ENCODE data around the gene MSS51. TPM values are rescaled to one million over a fixed set of nuclear protein-coding genes. Genes with fewer than 3 reads are reported as not detected.

MSS51 gene
- total RNA-seq = 1 to 10 TPM in 1 of 2 experiments, under 1 TPM in 1; 0.94 to 1.4 TPM

GRCh38 chr10:73433538-73433867, at the start of gene MSS51:
Gene MSS51, minus strand, starts transcription at chr10:73433561. Its CDS starts 5,277 bp downstream, at chr10:73428284.
- Mint-ChIP-seq H3K9me3 (no peaks in the 10 kb centered on the region), H3K27ac (no peak within 1 kb of the TSS), H3K27me3 (no peaks in the 10 kb centered on the region), H3K4me3 (no peak within 1 kb of the TSS), H3K4me1 (peaks cover 7% of the 10 kb centered on the region), H3K36me3 (peaks cover 5% of the 10 kb centered on the region)
- DNase-seq = no peak

GRCh38 chr10:73480158-73480557, 46.8 kb upstream of the MSS51 start:
- Mint-ChIP-seq H3K4me3 (no peak overlapping the region), H3K4me1 (peaks cover 22% of the 10 kb centered on the region), H3K27ac (no peak overlapping the region), H3K27me3 (no peaks in the 10 kb centered on the region), H3K9me3 (no peaks in the 10 kb centered on the region), H3K36me3 (peaks cover 15% of the 10 kb centered on the region)
- no peak for DNase-seq

GRCh38 chr10:73478636-73479035, 45.3 kb upstream of the MSS51 start:
- Mint-ChIP-seq H3K9me3 (no peaks in the 10 kb centered on the region), H3K4me3 (no peak overlapping the region), H3K36me3 (peaks cover 17% of the 10 kb centered on the region), H3K27ac (no peak overlapping the region), H3K4me1 (peaks cover 22% of the 10 kb centered on the region), H3K27me3 (no peaks in the 10 kb centered on the region)
- DNase-seq = no peak

- Mint-ChIP-seq H3K27ac (no peak overlapping the region), H3K4me1 (peaks cover 1% of the 10 kb centered on the region), H3K27me3 (no peaks in the 10 kb centered on the region), H3K9me3 (no peaks in the 10 kb centered on the region), H3K36me3 (peaks cover 10% of the 10 kb centered on the region), H3K4me3 (no peak overlapping the region)
- no peak for DNase-seq
These were observed 37.9 kb upstream of the MSS51 start for GRCh38 chr10:73471226-73471625.

- no peaks in the 10 kb centered on the region for H3K9me3 Mint-ChIP-seq
- H3K36me3 Mint-ChIP-seq = peaks cover 9% of the 10 kb centered on the region
- no peak overlapping the region for H3K4me3 Mint-ChIP-seq
- H3K4me1 Mint-ChIP-seq = peaks cover 1% of the 10 kb centered on the region
- no peaks in the 10 kb centered on the region for H3K27me3 Mint-ChIP-seq
- no peak for DNase-seq
- no peak overlapping the region for H3K27ac Mint-ChIP-seq
These were observed 36.2 kb upstream of the MSS51 start for GRCh38 chr10:73469579-73469978.

GRCh38 chr10:73467206-73467605, 33.8 kb upstream of the MSS51 start:
- H3K4me1 Mint-ChIP-seq = peaks cover 1% of the 10 kb centered on the region

GRCh38 chr10:73465978-73466726, 32.8 kb upstream of the MSS51 start:
- DNase-seq = no peak
- Mint-ChIP-seq H3K36me3 (peaks cover 12% of the 10 kb centered on the region), H3K4me3 (no peak overlapping the region), H3K4me1 (no peaks in the 10 kb centered on the region), H3K27ac (no peak overlapping the region), H3K27me3 (no peaks in the 10 kb centered on the region), H3K9me3 (no peaks in the 10 kb centered on the region)

More at GRCh38 chr10:73467206-73467605, 33.8 kb upstream of the MSS51 start:
- Mint-ChIP-seq H3K27me3 (no peaks in the 10 kb centered on the region), H3K36me3 (peaks cover 10% of the 10 kb centered on the region), H3K9me3 (no peaks in the 10 kb centered on the region), H3K4me3 (no peak overlapping the region), H3K27ac (no peak overlapping the region)
- DNase-seq = no peak

GRCh38 chr10:73460897-73461296, 27.5 kb upstream of the MSS51 start:
- H3K4me1 Mint-ChIP-seq = no peaks in the 10 kb centered on the region
- no peak overlapping the region for H3K27ac Mint-ChIP-seq
- H3K36me3 Mint-ChIP-seq = peaks cover 3% of the 10 kb centered on the region
- no peaks in the 10 kb centered on the region for H3K27me3 Mint-ChIP-seq
- H3K9me3 Mint-ChIP-seq = no peaks in the 10 kb centered on the region
- H3K4me3 Mint-ChIP-seq = no peak overlapping the region
- no peak for DNase-seq

GRCh38 chr10:73459683-73460314, 26.4 kb upstream of the MSS51 start:
- Mint-ChIP-seq H3K36me3 (peaks cover 5% of the 10 kb centered on the region), H3K27me3 (no peaks in the 10 kb centered on the region), H3K27ac (no peak overlapping the region), H3K9me3 (no peaks in the 10 kb centered on the region), H3K4me3 (no peak overlapping the region), H3K4me1 (no peaks in the 10 kb centered on the region)
- no peak for DNase-seq

GRCh38 chr10:73456187-73456890, 23.0 kb upstream of the MSS51 start:
- Mint-ChIP-seq H3K36me3 (peaks cover 1% of the 10 kb centered on the region), H3K9me3 (no peaks in the 10 kb centered on the region), H3K27me3 (no peaks in the 10 kb centered on the region), H3K4me3 (no peak overlapping the region), H3K4me1 (no peaks in the 10 kb centered on the region), H3K27ac (no peak overlapping the region)
- DNase-seq = no peak

- Mint-ChIP-seq H3K4me1 (no peaks in the 10 kb centered on the region), H3K9me3 (no peaks in the 10 kb centered on the region), H3K4me3 (no peak overlapping the region), H3K27ac (no peak overlapping the region), H3K36me3 (no peaks in the 10 kb centered on the region), H3K27me3 (no peaks in the 10 kb centered on the region)
- DNase-seq = no peak
These were observed 15.8 kb upstream of the MSS51 start for GRCh38 chr10:73449113-73449512.

GRCh38 chr10:73448384-73448783, 15.0 kb upstream of the MSS51 start:
- H3K27me3 Mint-ChIP-seq = no peaks in the 10 kb centered on the region
- H3K36me3 Mint-ChIP-seq = no peaks in the 10 kb centered on the region
- H3K4me1 Mint-ChIP-seq = no peaks in the 10 kb centered on the region
- H3K9me3 Mint-ChIP-seq = no peaks in the 10 kb centered on the region
- no peak overlapping the region for H3K4me3 Mint-ChIP-seq
- no peak overlapping the region for H3K27ac Mint-ChIP-seq
- DNase-seq = no peak

GRCh38 chr10:73446926-73447325, 13.6 kb upstream of the MSS51 start:
- Mint-ChIP-seq H3K27me3 (no peaks in the 10 kb centered on the region), H3K36me3 (no peaks in the 10 kb centered on the region), H3K9me3 (no peaks in the 10 kb centered on the region), H3K4me3 (no peak overlapping the region), H3K4me1 (no peaks in the 10 kb centered on the region), H3K27ac (no peak overlapping the region)
- no peak for DNase-seq

- H3K9me3 Mint-ChIP-seq = no peaks in the 10 kb centered on the region
- no peaks in the 10 kb centered on the region for H3K27me3 Mint-ChIP-seq
- H3K4me3 Mint-ChIP-seq = no peak overlapping the region
- peaks cover 5% of the 10 kb centered on the region for H3K4me1 Mint-ChIP-seq
- no peaks in the 10 kb centered on the region for H3K36me3 Mint-ChIP-seq
- no peak for DNase-seq
- no peak overlapping the region for H3K27ac Mint-ChIP-seq
These were observed 11.1 kb upstream of the MSS51 start for GRCh38 chr10:73444457-73444856.

- Mint-ChIP-seq H3K27ac (peak overlapping the region; percentile 22), H3K36me3 (peaks cover 3% of the 10 kb centered on the region), H3K27me3 (no peaks in the 10 kb centered on the region), H3K4me1 (peaks cover 9% of the 10 kb centered on the region), H3K4me3 (no peak overlapping the region), H3K9me3 (no peaks in the 10 kb centered on the region)
- DNase-seq = no peak
These were observed 6.4 kb upstream of the MSS51 start for GRCh38 chr10:73439605-73440312.
